ENCODE measurements around the gene WDR93. TPM values are rescaled to one million over a fixed set of nuclear protein-coding genes. Genes with fewer than 3 reads are reported as not detected.
"Not testable (repeated sequence)": the region's sequence is repeated elsewhere in the genome, so short reads cannot be mapped to it uniquely, and the experiment has no call there.

WDR93 gene
- total RNA-seq, 1 donor, result 0.27 TPM

- DNase-seq (ENCODE audit: low read depth in 2 of 3, low spot score in 2 of 3), result no peak
Observed at GRCh38 chr15:89766357-89767311, 76.0 kb downstream of the WDR93 start.

- DNase-seq (ENCODE audit: low read depth in 2 of 3, low spot score in 2 of 3), result no peak
Observed at GRCh38 chr15:89767411-89767915, 76.9 kb downstream of the WDR93 start.

- no peak for DNase-seq (ENCODE audit: low read depth in 2 of 3, low spot score in 2 of 3)
Observed at GRCh38 chr15:89768071-89768500, 77.5 kb downstream of the WDR93 start.

DNA sequence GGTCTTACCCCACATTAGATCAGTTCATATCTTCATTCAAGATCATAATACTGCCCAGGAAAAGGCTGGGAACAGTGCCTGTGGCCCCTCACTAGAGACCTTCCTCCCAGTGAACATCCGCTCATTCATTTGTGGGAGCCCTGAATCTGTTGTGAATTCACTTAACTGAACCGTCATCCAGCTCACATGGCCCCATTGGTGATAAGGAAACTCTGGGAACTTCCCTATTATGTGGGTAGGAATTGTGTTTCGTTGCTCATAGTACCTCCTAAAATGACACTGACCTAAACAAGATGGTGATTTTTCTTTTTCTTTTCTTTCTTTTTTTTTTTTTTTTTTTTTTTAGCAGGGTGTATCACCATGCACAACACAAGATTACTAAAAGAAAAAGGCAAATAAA, 78.8 kb downstream of the WDR93 start:
- no peak for DNase-seq (ENCODE audit: low read depth in 2 of 3, low spot score in 2 of 3)

GRCh38 chr15:89770041-89770440, 79.4 kb downstream of the WDR93 start:
- DNase-seq (ENCODE audit: low read depth in 2 of 3, low spot score in 2 of 3), result no peak

DNA sequence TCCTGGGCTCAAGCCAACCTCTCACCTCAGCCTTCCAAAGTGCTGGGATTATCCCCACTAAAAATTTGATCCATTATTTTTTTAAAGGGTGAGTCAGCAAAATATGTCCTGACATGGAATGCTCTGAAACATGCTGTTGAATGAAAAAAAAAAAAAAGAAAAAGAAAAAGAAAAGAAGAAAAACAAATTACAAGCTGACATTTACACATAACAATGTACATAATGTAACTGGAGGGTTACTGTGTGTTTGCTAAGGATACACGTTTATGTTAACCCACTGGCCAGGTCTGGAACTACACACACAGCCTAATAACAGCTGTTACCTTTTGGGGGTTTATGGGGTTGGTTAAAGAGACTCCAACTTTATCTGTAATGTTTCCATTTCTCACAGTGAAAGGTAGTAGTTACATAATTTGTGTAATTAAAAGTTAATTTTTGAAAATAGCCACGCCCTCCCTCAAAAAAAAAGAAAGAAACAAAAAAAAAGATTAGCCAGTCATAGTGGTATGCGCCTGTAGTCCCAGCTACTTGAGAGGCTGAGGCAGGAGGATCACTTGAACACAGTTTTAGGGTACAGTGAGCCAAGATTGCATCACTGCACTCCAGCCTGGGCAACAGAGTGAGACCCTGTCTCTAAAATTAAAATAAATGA, 82.4 kb downstream of the WDR93 start:
- peak in 1 of 3 donors; percentile 45 for DNase-seq (ENCODE audit: low read depth in 2 of 3, low spot score in 2 of 3)

DNA sequence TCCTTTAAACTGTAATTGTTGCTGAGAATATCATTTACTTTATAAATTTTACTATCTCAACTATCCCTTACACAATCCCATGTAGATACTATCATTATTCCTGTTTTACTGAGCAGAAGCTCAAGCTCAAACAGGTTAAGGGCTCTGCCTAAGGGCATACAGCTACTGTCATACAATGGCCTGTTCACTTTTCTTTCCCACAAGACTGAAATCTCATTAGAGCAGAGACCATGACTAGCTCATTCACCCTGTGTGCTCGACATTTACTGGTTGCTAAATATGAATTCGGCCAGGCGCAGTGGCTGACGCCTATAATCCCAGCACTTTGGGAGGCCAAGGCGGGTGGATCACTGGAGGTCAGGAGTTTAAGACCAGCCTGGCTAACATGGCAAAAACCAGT, 83.9 kb downstream of the WDR93 start:
- DNase-seq (ENCODE audit: low read depth in 2 of 3, low spot score in 2 of 3), result no peak

DNA sequence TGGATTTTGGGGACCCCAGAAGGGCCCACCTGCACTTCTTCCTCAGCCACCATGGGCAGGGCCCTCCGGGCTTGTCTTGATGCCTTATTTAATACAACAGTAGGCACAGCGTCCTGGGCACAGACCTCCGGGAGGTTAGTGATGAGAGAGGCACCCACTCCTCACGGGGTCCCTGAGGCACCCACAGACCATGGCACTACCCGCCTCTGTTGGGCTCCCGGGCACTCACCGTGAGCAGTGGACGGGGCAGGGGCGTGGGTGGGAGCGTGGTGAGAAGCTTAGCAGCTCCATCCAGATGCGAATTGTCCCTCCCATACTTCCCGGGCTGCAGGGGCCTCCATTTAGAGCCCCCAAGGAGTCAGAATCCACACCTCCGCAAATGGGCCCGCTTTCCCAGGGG, 85.2 kb downstream of the WDR93 start:
- no peak for DNase-seq (ENCODE audit: low read depth in 2 of 3, low spot score in 2 of 3)

GRCh38 chr15:89776274-89777072, 85.9 kb downstream of the WDR93 start, which contains the start of gene MESP2:
Gene MESP2, plus strand, starts transcription at chr15:89776332. Its CDS starts 26 bp downstream, at chr15:89776358.
- DNase-seq (ENCODE audit: low read depth in 2 of 3, low spot score in 2 of 3), result peak in 2 of 3 donors; percentile 33 to 56

DNA sequence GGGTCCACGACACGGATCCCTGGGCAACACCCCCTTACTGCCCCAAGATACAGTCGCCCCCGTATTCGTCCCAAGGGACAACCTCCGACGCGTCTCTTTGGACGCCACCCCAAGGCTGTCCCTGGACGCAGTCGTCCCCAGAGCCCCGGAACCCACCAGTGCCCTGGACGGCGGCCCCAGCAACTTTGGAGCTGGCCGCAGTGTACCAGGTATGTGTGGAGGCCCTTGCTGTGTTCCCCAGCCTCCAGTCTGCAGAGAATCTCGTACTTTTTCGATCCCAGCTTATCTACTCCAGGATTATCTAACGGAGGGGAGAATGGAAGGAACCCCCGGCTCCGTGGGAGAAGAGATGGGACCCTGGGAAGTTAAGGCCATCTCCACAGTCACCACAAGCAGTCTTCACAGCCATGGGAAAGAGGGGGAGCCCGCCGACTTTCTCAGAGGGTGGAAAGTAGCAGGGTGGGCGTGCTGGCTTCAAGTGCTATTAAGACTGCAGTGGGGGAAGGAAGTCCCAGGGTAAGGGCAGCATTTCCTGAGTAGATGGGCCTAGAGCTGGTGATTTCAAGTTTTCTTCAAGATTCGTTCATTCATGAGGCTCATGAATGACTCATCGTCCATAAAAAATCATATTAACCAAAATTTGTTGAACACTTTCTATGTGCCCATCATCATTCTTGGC, 86.6 kb downstream of the WDR93 start:
- peak in 2 of 3 donors; percentile 40 to 56 for DNase-seq (ENCODE audit: low read depth in 2 of 3, low spot score in 2 of 3)

GRCh38 chr15:89777782-89778380, 87.3 kb downstream of the WDR93 start:
- no peak for DNase-seq (ENCODE audit: low read depth in 2 of 3, low spot score in 2 of 3)

- DNase-seq (ENCODE audit: low read depth in 2 of 3, low spot score in 2 of 3), result no peak
Observed at GRCh38 chr15:89778861-89779260, 88.2 kb downstream of the WDR93 start.

DNA sequence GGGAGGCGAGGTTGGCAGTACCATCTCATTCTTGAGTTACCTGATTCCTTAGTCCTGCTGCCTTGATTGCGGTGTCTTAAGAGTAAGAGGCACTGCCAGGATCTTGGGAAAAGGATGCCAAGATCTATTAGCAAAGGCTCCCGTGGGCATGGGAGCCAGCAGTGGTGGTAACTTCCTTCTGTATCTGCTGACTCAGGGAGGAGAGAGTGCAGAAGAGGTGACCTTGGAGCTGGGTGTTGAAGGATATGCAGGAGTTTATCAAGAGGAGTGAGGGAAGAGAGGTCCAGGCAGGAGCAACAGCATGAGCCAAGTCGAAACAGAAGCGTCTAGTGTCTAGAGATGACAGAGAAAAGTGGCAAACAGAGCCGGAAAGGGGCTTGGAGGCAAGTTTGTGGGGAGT, 90.0 kb downstream of the WDR93 start:
- no peak for DNase-seq (ENCODE audit: low read depth in 2 of 3, low spot score in 2 of 3)

GRCh38 chr15:89781055-89781454, 90.4 kb downstream of the WDR93 start:
- DNase-seq (ENCODE audit: low read depth in 2 of 3, low spot score in 2 of 3), result peak in 2 of 3 donors; percentile 24 to 35

DNA sequence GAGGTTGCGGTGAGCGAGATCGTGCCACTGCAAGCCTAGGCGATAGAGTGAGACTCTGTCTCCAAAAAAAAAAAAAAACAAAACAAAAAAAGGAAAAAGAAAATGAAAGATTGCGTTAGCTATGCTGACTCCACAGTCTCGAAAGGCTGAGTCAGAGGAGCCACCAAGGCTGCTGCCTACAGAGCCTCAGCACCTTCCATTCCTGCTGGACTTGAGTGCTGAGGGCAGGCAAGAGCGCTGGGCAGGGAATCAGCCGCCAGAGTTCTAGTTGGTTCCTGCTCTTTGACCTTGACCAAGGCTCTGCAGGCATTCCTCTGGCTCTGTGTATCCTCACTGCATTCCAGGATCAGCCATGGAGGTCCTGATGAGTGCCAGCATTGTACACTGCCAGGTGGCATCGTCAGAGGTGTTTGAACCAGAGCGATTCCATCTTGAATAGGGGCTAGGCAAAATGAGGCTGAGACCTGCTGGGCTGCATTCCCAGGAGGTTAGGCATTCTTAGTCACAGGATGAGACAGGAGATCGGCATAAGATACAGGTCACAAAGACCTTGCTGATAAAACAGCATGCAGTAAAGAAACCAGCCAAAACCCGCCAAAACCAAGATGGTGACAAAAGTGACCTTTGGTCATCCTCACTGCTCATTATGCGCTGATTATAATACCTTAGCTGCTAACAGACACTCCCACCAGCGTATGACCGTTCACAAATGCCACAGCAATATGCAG, 91.4 kb downstream of the WDR93 start:
- no peak for DNase-seq (ENCODE audit: low read depth in 2 of 3, low spot score in 2 of 3)

DNA sequence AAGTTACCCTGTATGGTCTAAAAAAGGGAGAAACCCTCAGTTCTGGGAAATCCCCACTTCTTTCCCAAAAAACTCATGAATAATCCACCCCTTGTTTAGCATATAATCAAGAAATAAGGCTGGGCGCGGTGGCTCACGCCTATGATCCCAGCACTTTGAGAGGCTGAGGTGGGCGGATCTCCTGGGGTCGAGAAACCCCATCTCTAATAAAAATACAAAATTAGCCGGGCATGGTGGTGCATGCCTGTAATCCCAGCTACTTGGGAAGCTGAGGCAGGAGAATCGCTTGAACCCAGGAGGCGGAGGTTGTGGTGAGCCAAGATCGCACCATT, 92.0 kb downstream of the WDR93 start:
- DNase-seq (ENCODE audit: low read depth in 2 of 3, low spot score in 2 of 3), result not testable (repeated sequence)

GRCh38 chr15:89783111-89783860, 92.7 kb downstream of the WDR93 start:
- no peak for DNase-seq (ENCODE audit: low read depth in 2 of 3, low spot score in 2 of 3)

DNA sequence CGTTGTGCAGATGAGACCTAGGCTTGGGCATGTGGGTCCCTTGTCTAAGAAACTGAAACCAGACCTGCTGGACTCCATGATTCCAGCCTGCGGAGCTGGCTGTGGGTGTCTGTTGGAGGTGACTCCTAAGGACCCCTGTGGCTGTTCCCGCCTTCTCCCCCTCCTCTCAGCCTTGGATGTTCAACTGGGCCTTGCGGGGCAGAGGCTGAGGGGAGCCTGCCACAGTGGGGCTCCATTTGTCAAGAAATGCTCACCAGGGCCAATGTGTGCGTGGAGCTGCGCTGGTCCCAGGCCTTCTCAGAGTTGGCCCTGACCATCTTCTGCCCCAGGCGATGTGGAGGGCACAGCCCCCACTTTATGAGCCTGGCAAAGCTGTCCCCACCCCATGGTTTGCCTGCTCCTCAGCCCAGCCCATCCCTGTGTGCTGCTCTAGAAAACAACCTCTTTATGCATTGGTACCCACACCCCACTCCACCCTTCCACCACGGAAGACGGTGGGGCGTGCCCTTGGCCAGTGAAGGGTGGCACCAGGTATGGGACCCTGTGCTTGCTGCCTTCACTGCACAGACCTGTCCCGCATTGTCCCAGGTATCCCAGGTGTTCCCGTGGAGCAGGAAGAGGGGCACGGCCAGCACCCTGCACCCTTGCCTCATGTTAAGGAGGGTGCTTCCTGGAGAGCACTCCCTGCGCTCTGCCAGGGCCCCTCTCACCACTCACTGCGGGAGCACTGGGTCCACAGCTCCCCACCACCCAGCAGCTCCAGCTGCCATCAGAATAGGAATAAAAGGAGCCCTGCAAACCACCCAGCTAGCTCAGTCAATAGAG, 93.5 kb downstream of the WDR93 start:
- no peak for DNase-seq (ENCODE audit: low read depth in 2 of 3, low spot score in 2 of 3)
